ENCODE measurements around the gene FSTL5. TPM values are rescaled to one million over a fixed set of nuclear protein-coding genes. Genes with fewer than 3 reads are reported as not detected.

FSTL5 gene
- total RNA-seq, 1 experiment from 2014 or later: 1.9 TPM

DNA sequence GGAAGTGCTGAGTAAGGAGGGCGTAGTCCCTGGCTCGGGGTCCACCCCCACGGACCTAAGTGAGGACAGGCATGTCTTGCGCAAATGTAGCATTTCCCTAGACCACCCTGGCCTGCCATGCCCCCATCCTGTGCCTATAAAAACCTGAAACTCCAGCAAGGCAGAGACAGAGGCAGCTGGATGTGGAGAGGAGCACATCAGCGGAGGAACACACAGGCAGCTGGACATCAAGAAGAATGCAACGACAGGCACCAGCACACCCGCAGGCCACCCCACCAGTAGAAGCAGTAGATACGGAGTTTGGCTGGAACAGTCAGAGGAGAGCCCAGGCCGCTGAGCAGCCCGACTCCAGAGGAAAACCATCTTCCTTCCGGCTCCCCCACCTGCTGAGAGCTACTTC, 345.9 kb downstream of the FSTL5 start:
- TF ChIP-seq, protein P1, sequence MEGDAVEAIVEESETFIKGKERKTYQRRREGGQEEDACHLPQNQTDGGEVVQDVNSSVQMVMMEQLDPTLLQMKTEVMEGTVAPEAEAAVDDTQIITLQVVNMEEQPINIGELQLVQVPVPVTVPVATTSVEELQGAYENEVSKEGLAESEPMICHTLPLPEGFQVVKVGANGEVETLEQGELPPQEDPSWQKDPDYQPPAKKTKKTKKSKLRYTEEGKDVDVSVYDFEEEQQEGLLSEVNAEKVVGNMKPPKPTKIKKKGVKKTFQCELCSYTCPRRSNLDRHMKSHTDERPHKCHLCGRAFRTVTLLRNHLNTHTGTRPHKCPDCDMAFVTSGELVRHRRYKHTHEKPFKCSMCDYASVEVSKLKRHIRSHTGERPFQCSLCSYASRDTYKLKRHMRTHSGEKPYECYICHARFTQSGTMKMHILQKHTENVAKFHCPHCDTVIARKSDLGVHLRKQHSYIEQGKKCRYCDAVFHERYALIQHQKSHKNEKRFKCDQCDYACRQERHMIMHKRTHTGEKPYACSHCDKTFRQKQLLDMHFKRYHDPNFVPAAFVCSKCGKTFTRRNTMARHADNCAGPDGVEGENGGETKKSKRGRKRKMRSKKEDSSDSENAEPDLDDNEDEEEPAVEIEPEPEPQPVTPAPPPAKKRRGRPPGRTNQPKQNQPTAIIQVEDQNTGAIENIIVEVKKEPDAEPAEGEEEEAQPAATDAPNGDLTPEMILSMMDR (IDR thresholded peaks at IDR 0.05; ENCODE audit: insufficient read depth in 1 of 2, low read depth in 1 of 2, low read length in 1 of 2, severe bottlenecking in 1 of 2, unreplicated experiment in 1 of 2): no peak
- no peak for DNase-seq
- H3K27ac Mint-ChIP-seq (ENCODE audit: unreplicated experiment): no peak overlapping the region
- ChIA-PET CTCF (no interaction called here), POLR2A (no interaction called here)
- no peaks in the 10 kb centered on the region for H3K36me3 ChIP-seq (ENCODE audit: control insufficient read depth, insufficient read depth, low read length)
- H3K27me3 Mint-ChIP-seq (ENCODE audit: insufficient read depth, unreplicated experiment): no peaks in the 10 kb centered on the region
- no TSS peak for BruUV-seq (replicated peaks)
- no peaks in the 10 kb centered on the region for H3K36me3 Mint-ChIP-seq (ENCODE audit: insufficient read depth, unreplicated experiment)
- H3K4me1 Mint-ChIP-seq (ENCODE audit: low read depth, unreplicated experiment): no peaks in the 10 kb centered on the region
- no peak overlapping the region for H3K4me3 Mint-ChIP-seq (ENCODE audit: unreplicated experiment)
- H3K4me3 ChIP-seq (ENCODE audit: low read depth, low read length): no peak overlapping the region
- no peaks in the 10 kb centered on the region for H3K4me1 ChIP-seq
- no peaks in the 10 kb centered on the region for H3K9me3 Mint-ChIP-seq (ENCODE audit: unreplicated experiment)
- H3K27me3 ChIP-seq (replicated peaks; ENCODE audit: control insufficient read depth, insufficient read depth, low read length): no peaks in the 10 kb centered on the region
- no peaks in the 10 kb centered on the region for H3K9me3 ChIP-seq
- intact Hi-C loops (cut with micrococcal nuclease; ENCODE audit: unreplicated experiment): no loop called here

DNA sequence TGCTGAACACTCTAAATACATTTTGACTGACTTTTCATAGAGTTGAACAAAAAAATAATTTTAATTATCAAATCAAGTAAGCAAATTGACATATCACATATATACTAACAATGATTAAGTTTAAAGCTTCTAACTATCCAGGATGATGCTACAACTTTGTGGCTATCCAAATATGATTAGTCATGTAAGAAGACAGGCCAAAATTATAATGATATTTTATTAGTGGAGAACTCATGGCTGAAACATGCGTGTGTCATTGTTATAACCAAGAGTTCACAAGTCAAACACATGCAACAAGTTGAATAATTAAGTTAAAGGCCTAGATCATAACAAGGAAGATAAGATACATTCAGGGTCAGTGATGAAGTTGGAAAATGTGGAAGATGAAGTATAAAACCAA, 346.8 kb downstream of the FSTL5 start:
- no peaks in the 10 kb centered on the region for H3K27me3 ChIP-seq (replicated peaks; ENCODE audit: control insufficient read depth, insufficient read depth, low read length)
- BruUV-seq (replicated peaks): no TSS peak
- H3K4me1 Mint-ChIP-seq (ENCODE audit: low read depth, unreplicated experiment): no peaks in the 10 kb centered on the region
- H3K9me3 Mint-ChIP-seq (ENCODE audit: unreplicated experiment): no peaks in the 10 kb centered on the region
- H3K4me3 ChIP-seq (ENCODE audit: low read depth, low read length): no peak overlapping the region
- H3K27me3 Mint-ChIP-seq (ENCODE audit: insufficient read depth, unreplicated experiment): no peaks in the 10 kb centered on the region
- no peaks in the 10 kb centered on the region for H3K36me3 ChIP-seq (ENCODE audit: control insufficient read depth, insufficient read depth, low read length)
- no peak for DNase-seq
- ChIA-PET CTCF (no interaction called here), POLR2A (no interaction called here)
- intact Hi-C loops (cut with micrococcal nuclease; ENCODE audit: unreplicated experiment): no loop called here
- TF ChIP-seq, protein P1 (IDR thresholded peaks at IDR 0.05; ENCODE audit: insufficient read depth in 1 of 2, low read depth in 1 of 2, low read length in 1 of 2, severe bottlenecking in 1 of 2, unreplicated experiment in 1 of 2): no peak
- H3K36me3 Mint-ChIP-seq (ENCODE audit: insufficient read depth, unreplicated experiment): no peaks in the 10 kb centered on the region
- H3K4me1 ChIP-seq: no peaks in the 10 kb centered on the region
- no peak overlapping the region for H3K27ac Mint-ChIP-seq (ENCODE audit: unreplicated experiment)
- H3K9me3 ChIP-seq: no peaks in the 10 kb centered on the region
- H3K4me3 Mint-ChIP-seq (ENCODE audit: unreplicated experiment): no peak overlapping the region

DNA sequence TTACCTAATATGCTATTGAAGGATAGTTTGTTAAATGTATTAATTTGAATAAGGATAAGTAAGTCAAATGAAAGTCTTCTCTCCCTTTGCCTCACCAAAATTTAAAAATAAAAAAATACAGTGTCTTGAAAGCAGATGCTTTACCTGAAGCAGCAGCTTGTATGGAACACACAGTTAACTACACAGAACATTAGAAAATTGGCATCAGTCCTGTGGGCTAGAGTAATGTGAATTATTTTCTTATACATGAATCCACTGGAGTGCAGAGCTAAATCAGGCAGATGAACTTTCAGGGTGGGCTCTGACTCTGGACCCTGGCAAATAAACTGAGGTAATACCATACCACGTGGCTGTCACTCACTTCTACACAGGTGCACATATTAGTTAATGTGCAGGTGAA, 348.0 kb downstream of the FSTL5 start:
- Mint-ChIP-seq H3K4me1 (ENCODE audit: low read depth, unreplicated experiment) (no peaks in the 10 kb centered on the region), H3K4me3 (ENCODE audit: unreplicated experiment) (no peak overlapping the region), H3K36me3 (ENCODE audit: insufficient read depth, unreplicated experiment) (no peaks in the 10 kb centered on the region), H3K27ac (ENCODE audit: unreplicated experiment) (no peak overlapping the region), H3K9me3 (ENCODE audit: unreplicated experiment) (no peaks in the 10 kb centered on the region), H3K27me3 (ENCODE audit: insufficient read depth, unreplicated experiment) (no peaks in the 10 kb centered on the region)
- TF ChIP-seq, protein P1 (IDR thresholded peaks at IDR 0.05; ENCODE audit: insufficient read depth in 1 of 2, low read depth in 1 of 2, low read length in 1 of 2, severe bottlenecking in 1 of 2, unreplicated experiment in 1 of 2): no peak
- Histone ChIP-seq H3K27me3 (replicated peaks; ENCODE audit: control insufficient read depth, insufficient read depth, low read length) (no peaks in the 10 kb centered on the region), H3K4me3 (ENCODE audit: low read depth, low read length) (no peak overlapping the region), H3K36me3 (ENCODE audit: control insufficient read depth, insufficient read depth, low read length) (no peaks in the 10 kb centered on the region), H3K4me1 (no peaks in the 10 kb centered on the region), H3K9me3 (no peaks in the 10 kb centered on the region)
- ChIA-PET POLR2A (no interaction called here), CTCF (no interaction called here)
- BruUV-seq (replicated peaks): no TSS peak
- intact Hi-C loops (cut with micrococcal nuclease; ENCODE audit: unreplicated experiment): no loop called here
- DNase-seq: no peak
